ENCODE results near the gene MDN1.
"Not testable (repeated sequence)": the region's sequence is repeated elsewhere in the genome, so short reads cannot be mapped to it uniquely, and the experiment has no call there.

GRCh38 chr6:89641581-89641980 lies 178.0 kb downstream of the MDN1 start:
- not testable (repeated sequence) for TF ChIP-seq CTCF, POLR2AphosphoS5 (IDR thresholded peaks at IDR 0.05)

All from sigmoid colon (tissue), 4 donors.